Astrocyte of the cerebellum (primary cell): ENCODE data around the gene CCDC90B.
"Not testable (repeated sequence)": the region's sequence is repeated elsewhere in the genome, so short reads cannot be mapped to it uniquely, and the experiment has no call there.

Experiments
- DNase-seq: peaks from one replicate; pipeline ENCODE4 v3.0.0-alpha.2; 2011; ENCODE audit warnings: low read depth
- H3K4me3 ChIP-seq: 2 replicates; pipeline ENCODE4 v1.5.1; 2011; ENCODE audit warnings: mild to moderate bottlenecking, low read depth, low read length, moderate library complexity
- CTCF ChIP-seq: IDR thresholded peaks from 2 replicates; pipeline ENCODE4 v1.5.1; 2012; ENCODE audit warnings: low read length, low read depth, moderate library complexity, mild to moderate bottlenecking; ENCODE audit errors: missing control alignments
- in situ Hi-C: cut with HindIII; loops from 2 replicates; pipeline ENCODE4 v1.10.0; 2017; ENCODE audit warnings: low sequenced_read_pairs

The CCDC90B gene

GRCh38 chr11:83317757-83318690 lies 31.9 kb upstream of the CCDC90B start:
- in situ Hi-C loops, result no loop called here

GRCh38 chr11:83316897-83317268 lies 30.7 kb upstream of the CCDC90B start:
- H3K4me3 ChIP-seq, DNase-seq, in situ Hi-C loops: not testable (repeated sequence)

More at GRCh38 chr11:83317757-83318690, 31.9 kb upstream of the CCDC90B start:
- DNase-seq, result no peak
- no peak overlapping the region for H3K4me3 ChIP-seq
- no peak for TF ChIP-seq CTCF

GRCh38 chr11:83316143-83316896 lies 30.2 kb upstream of the CCDC90B start:
- in situ Hi-C loops, result not testable (repeated sequence)

GRCh38 chr11:83312430-83312829 lies 26.3 kb upstream of the CCDC90B start:
- H3K4me3 ChIP-seq, result no peak overlapping the region
- no peak for DNase-seq
- in situ Hi-C loops, result no loop called here
- no peak for TF ChIP-seq CTCF

More at GRCh38 chr11:83316143-83316896, 30.2 kb upstream of the CCDC90B start:
- DNase-seq, H3K4me3 ChIP-seq: not testable (repeated sequence)

- no peak overlapping the region for H3K4me3 ChIP-seq
- TF ChIP-seq CTCF, result no peak
- no peak for DNase-seq
- in situ Hi-C loops, result no loop called here
Measured at GRCh38 chr11:83311701-83312100, 25.5 kb upstream of the CCDC90B start.

GRCh38 chr11:83310718-83311117 lies 24.6 kb upstream of the CCDC90B start:
- DNase-seq, result no peak
- TF ChIP-seq CTCF, result no peak
- in situ Hi-C loops, result no loop called here
- H3K4me3 ChIP-seq, result no peak overlapping the region

GRCh38 chr11:83308536-83308935 lies 22.4 kb upstream of the CCDC90B start:
- in situ Hi-C loops, H3K4me3 ChIP-seq, DNase-seq: not testable (repeated sequence)
